K562 (cell line): Measurements from ENCODE around the gene PNKD. TPM values are rescaled to one million over a fixed set of nuclear protein-coding genes. Genes with fewer than 3 reads are reported as not detected.

Experiments
- CUX1 ChIP-seq: fragments of 200-800 bp; sonication (Bioruptor generic); IDR thresholded peaks from 2 replicates; pipeline ENCODE4 v1.6.1; 2016; ENCODE audit warnings: missing genetic modification characterization, missing compliant biosample characterization
- E2F5 ChIP-seq: sonication (generic); formaldehyde crosslinking; IDR thresholded peaks from 2 replicates; pipeline ENCODE4 v1.8.0; 2022; ENCODE audit warnings: mild to moderate bottlenecking, missing genetic modification reagents
- ETS1 ChIP-seq: conservative IDR thresholded peaks from 2 replicates; pipeline ENCODE4 v1.6.1; 2011; ENCODE audit warnings: low read depth, mild to moderate bottlenecking, low read length; ENCODE audit not compliant: control insufficient read depth
- FOS ChIP-seq: IDR thresholded peaks from 3 replicates; pipeline ENCODE4 v1.6.1; 2011; ENCODE audit not compliant: insufficient read length; ENCODE audit errors: extremely low read depth
- FOXK1 ChIP-seq: sonication (generic); formaldehyde crosslinking; IDR thresholded peaks from 2 replicates; pipeline ENCODE4 v1.8.0; 2022; ENCODE audit warnings: missing genetic modification reagents, mild to moderate bottlenecking, borderline replicate concordance
- GABPA ChIP-seq: fragments of 200-800 bp; sonication (Bioruptor generic); conservative IDR thresholded peaks from 2 replicates; pipeline ENCODE4 v1.6.1; 2016; ENCODE audit warnings: low read depth, missing genetic modification characterization, missing compliant biosample characterization
- HMG20A ChIP-seq: fragments of 450-650 bp; formaldehyde crosslinking; conservative IDR thresholded peaks from 2 replicates; pipeline ENCODE4 v1.4.0; 2020; ENCODE audit warnings: mild to moderate bottlenecking, mixed read lengths
- HOMEZ ChIP-seq: fragments of 250-450 bp; sonication (Bioruptor Pico); IDR thresholded peaks from 2 replicates; pipeline ENCODE4 v1.4.0; 2020; ENCODE audit warnings: mild to moderate bottlenecking, moderate library complexity
- IRF9 ChIP-seq: fragments of 450-650 bp; IDR thresholded peaks from 2 replicates; pipeline ENCODE4 v1.6.1; 2016; ENCODE audit warnings: missing biosample characterization, missing genetic modification characterization
- KAT7 ChIP-seq: sonication (generic); formaldehyde crosslinking; IDR thresholded peaks from 2 replicates; pipeline ENCODE4 v1.8.0; 2022; ENCODE audit warnings: missing genetic modification reagents, mild to moderate bottlenecking, borderline replicate concordance
- KLF6 ChIP-seq: fragments of 250-450 bp; sonication (Bioruptor Pico); IDR thresholded peaks from 2 replicates; pipeline ENCODE4 v1.4.0; 2020; ENCODE audit warnings: mild to moderate bottlenecking, moderate library complexity, borderline replicate concordance
- MAFG ChIP-seq: fragments of 450-650 bp; conservative IDR thresholded peaks from 2 replicates; pipeline ENCODE4 v1.6.1; 2016; ENCODE audit warnings: missing genetic modification characterization, missing compliant biosample characterization
- RBFOX2 ChIP-seq: fragments of 200-400 bp; formaldehyde crosslinking; IDR thresholded peaks from 2 replicates; pipeline ENCODE4 v1.6.1; 2017; ENCODE audit warnings: low read depth, mild to moderate bottlenecking, low read length, moderate library complexity
- TAF1 ChIP-seq: IDR thresholded peaks from 2 replicates; pipeline ENCODE4 v1.6.1; 2011; ENCODE audit warnings: mild to moderate bottlenecking, low read length, moderate library complexity; ENCODE audit not compliant: insufficient read depth, control insufficient read depth, severe bottlenecking; ENCODE audit errors: extremely low read depth
- TAF15 ChIP-seq: fragments of 200-400 bp; formaldehyde crosslinking; IDR thresholded peaks from 2 replicates; pipeline ENCODE4 v1.6.1; 2017; ENCODE audit warnings: mild to moderate bottlenecking, low read depth, low read length, moderate library complexity
- polyA plus RNA-seq, 8 experiments: library from polyadenylated mRNA; depleted of rRNA in 4 of 8; stranded (reverse) in 5 of 8; unstranded in 3 of 8; fragments of >200 nt; fragmentation: Nextera tagmentation in 2 of 8; fragmentation: Illumina TruSeq in 1 of 8; extraction: Ambion mirVana in 2 of 8; extraction: Trizol in 1 of 8; gene quantifications; 2 replicates each; pipeline versions ENCODE4 v1.2.1 to v1.2.3, GENCODE V29; 2011 to 2014; ENCODE audit warnings: inconsistent platforms in 1 of 8, missing spikeins in 1 of 8
- total RNA-seq, 7 experiments: library from RNA; depleted of rRNA in 6 of 7; stranded (reverse); fragments of >200 nt in 6 of 7; fragmentation: Illumina TruSeq in 2 of 7; extraction: Trizol in 2 of 7; gene quantifications; 2 replicates each; pipeline versions ENCODE4 v1.2.1 to v1.2.3, GENCODE V29; 2011 to 2021; ENCODE audit warnings: low replicate concordance in 1 of 7

PNKD gene
- total and polyA plus RNA-seq, 9 of the 15 experiments (the other 6 are each of a cell fraction or from before 2014, with no cell fraction given): 26.0 to 105 (median 60.1) TPM

- TF ChIP-seq RBFOX2 (peak; percentile 79), HMG20A (CRISPR knock-in tag) (no peak), CUX1 (no peak), FOXK1 (CRISPR knock-in tag) (no peak), TAF15 (no peak), HOMEZ (CRISPR knock-in tag) (no peak), KLF6 (0 out of 2 replicates have a peak, but pooled peaks have one; percentile 13), E2F5 (no peak), KAT7 (CRISPR knock-in tag) (no peak; the same call in 1 of the 2 replicates), ETS1 (0 out of 2 replicates have a peak, but pooled peaks have one; percentile 57), IRF9 (tag) (no peak), TAF1 (peak; percentile 63), GABPA (tag) (no peak), FOS (no peak), MAFG (tag) (no peak)
Observed at GRCh38 chr2:218292048-218293014, 22.0 kb downstream of the PNKD start, which contains the start of gene TMBIM1 (continued).
